Esophagus muscularis mucosa (tissue), 3 donors: ENCODE measurements around the gene MAL.

ENCODE experiments used
- CTCF ChIP-seq, 3 experiments: fragments of 200-600 bp in 2 of 3; fragments of 450-650 bp in 1 of 3; sonication (generic) in 2 of 3; IDR thresholded peaks; one replicate each; pipeline ENCODE4 v1.5.1; 2017 to 2019; ENCODE audit warnings: antibody characterized with exemption in 3 of 3, mild to moderate bottlenecking in 2 of 3, moderate library complexity in 1 of 3
- POLR2A ChIP-seq: fragments of 450-650 bp; IDR thresholded peaks from one replicate; pipeline ENCODE4 v1.6.1; 2017; ENCODE audit warnings: antibody characterized with exemption, moderate library complexity, mild to moderate bottlenecking, low read depth
- POLR2AphosphoS5 ChIP-seq, 2 donors: sonication (generic); formaldehyde crosslinking; IDR thresholded peaks; one replicate each; pipeline ENCODE4 v1.6.1; 2017; ENCODE audit warnings: antibody characterized with exemption in 2 of 2

GRCh38 chr2:95002498-95002897 lies 23.0 kb upstream of the MAL start:
- TF ChIP-seq CTCF (IDR thresholded peaks at IDR 0.05) (no peak), POLR2A (no peak), POLR2AphosphoS5 (IDR thresholded peaks at IDR 0.05) (no peak)
